Kidney (tissue), 14 donors: Measurements from ENCODE around the gene NFIA. TPM values are rescaled to one million over a fixed set of nuclear protein-coding genes. Genes with fewer than 3 reads are reported as not detected.
A peak's percentile ranks its signal among the peaks of the same experiment; 100 is the strongest.

Experiments used
- DNase-seq, 5 donors: peaks; one replicate each; pipeline ENCODE4 v3.0.0-alpha.2; 2013 to 2020
- FAIRE-seq: peaks from 2 replicates; lab custom pipeline; 2012; peaks lifted over from hg19 to GRCh38; lab: Jason Lieb, UNC
- H3K27ac ChIP-seq, 2 donors: one replicate each; pipeline ENCODE4 v1.7.0; 2013; ENCODE audit warnings: low read depth in 2 of 2, low read length in 2 of 2, inconsistent platforms in 1 of 2
- H3K27me3 ChIP-seq: one replicate; pipeline ENCODE4 v1.7.1; 2013; ENCODE audit warnings: low read length, inconsistent platforms; ENCODE audit not compliant: control insufficient read depth, insufficient read depth
- H3K36me3 ChIP-seq, 3 donors: one replicate each; pipeline versions ENCODE4 v1.7.0 to v1.7.1; 2013; ENCODE audit warnings: low read length in 3 of 3, control low read depth in 1 of 3, inconsistent platforms in 1 of 3; ENCODE audit not compliant: insufficient read depth in 3 of 3, control insufficient read depth in 2 of 3
- H3K4me1 ChIP-seq, 3 donors: one replicate each; pipeline versions ENCODE4 v1.7.0 to v1.7.1; 2013; ENCODE audit warnings: low read length in 3 of 3, inconsistent platforms in 1 of 3, low read depth in 1 of 3; ENCODE audit not compliant: control insufficient read depth in 2 of 3, insufficient read depth in 2 of 3
- H3K4me3 ChIP-seq, 3 donors: one replicate each; pipeline versions ENCODE4 v1.7.0 to v1.8.1; 2013; ENCODE audit warnings: low read length in 3 of 3, control low read depth in 1 of 3, inconsistent platforms in 1 of 3
- H3K9ac ChIP-seq, 3 donors: one replicate each; pipeline versions ENCODE4 v1.7.0 to v1.7.1; 2013; ENCODE audit warnings: low read length in 3 of 3, control low read depth in 1 of 3, inconsistent platforms in 1 of 3
- H3K9me3 ChIP-seq, 3 donors: one replicate each; pipeline versions ENCODE4 v1.7.0 to v1.7.1; 2013; ENCODE audit warnings: low read length in 3 of 3, control low read depth in 1 of 3, inconsistent platforms in 1 of 3; ENCODE audit not compliant: control insufficient read depth in 2 of 3, insufficient read depth in 1 of 3
- CTCF ChIP-seq: IDR thresholded peaks from 3 replicates; pipeline ENCODE4 v1.5.1; 2012; ENCODE audit warnings: mild to moderate bottlenecking, moderate library complexity, borderline replicate concordance; ENCODE audit not compliant: insufficient read depth; ENCODE audit errors: extremely low read depth
- intact Hi-C: fragments of 100-400 bp; cut with DNase I; formaldehyde crosslinking; loops from one replicate; pipeline ENCODE4 v1.11.1; 2022
- polyA plus RNA-seq: library from polyadenylated mRNA; stranded (reverse); fragments of 350-450 nt; fragmentation: Illumina TruSeq; extraction: RNeasy Lipid Tissue Mini Kit (QIAGEN cat#74804); gene quantifications from one replicate; pipeline ENCODE4 v1.2.3, GENCODE V29; 2014; ENCODE audit warnings: low read depth, low replicate concordance; ENCODE audit not compliant: insufficient read depth
- total RNA-seq: library from RNA; stranded (reverse); fragmentation: NEBNext Ultra II Directional; extraction: Animal tissue kit (Norgen Biotek cat#: 25700); gene quantifications from one replicate; pipeline ENCODE4 v1.2.1, GENCODE V29; 2021
- donor health status: control.
- donor health status: control.
- donor health status: control.
- donor health status: control.
- donor health status: control.
- donor health status: DM: yes; HTN: yes; CAD: no.
- donor health status: Normal renal cell carcinoma (clear cell type).

NFIA gene
- total and polyA plus RNA-seq, 2 donors from 2014 or later = 4.8 to 87.5 TPM

GRCh38 chr1:61213245-61214011 is 131.1 kb downstream of the NFIA start:
- intact Hi-C loops = no loop called here
- no peak overlapping the region for H3K27ac ChIP-seq
- no peak for FAIRE-seq
- no peak for DNase-seq
- no peaks in the 10 kb centered on the region for H3K36me3 ChIP-seq
- H3K4me1 ChIP-seq = peaks cover 0 to 21% (median 8%) of the 10 kb centered on the region in 3 donors
- H3K27me3 ChIP-seq = no peaks in the 10 kb centered on the region
- H3K4me3 ChIP-seq = no peak overlapping the region
- no peaks in the 10 kb centered on the region for H3K9me3 ChIP-seq
- no peak overlapping the region for H3K9ac ChIP-seq
- TF ChIP-seq CTCF = no peak

GRCh38 chr1:61215119-61215518 is 132.8 kb downstream of the NFIA start:
- H3K9ac ChIP-seq = no peak overlapping the region
- no peak for TF ChIP-seq CTCF
- FAIRE-seq = no peak

GRCh38 chr1:61215676-61216289 is 133.4 kb downstream of the NFIA start:
- intact Hi-C loops = no loop called here
- Histone ChIP-seq H3K36me3 (no peaks in the 10 kb centered on the region), H3K9ac (no peak overlapping the region), H3K27ac (peak overlapping the region; percentile 45 to 68), H3K9me3 (no peaks in the 10 kb centered on the region), H3K4me3 (peak overlapping the region in 1 of 3 donors; percentile 7), H3K4me1 (peaks cover 0 to 21% (median 8%) of the 10 kb centered on the region in 3 donors), H3K27me3 (no peaks in the 10 kb centered on the region)
- no peak for TF ChIP-seq CTCF
- DNase-seq (no peak), FAIRE-seq (no peak)

More at GRCh38 chr1:61215119-61215518, 132.8 kb downstream of the NFIA start:
- DNase-seq = no peak
- Histone ChIP-seq H3K36me3 (no peaks in the 10 kb centered on the region), H3K4me3 (no peak overlapping the region), H3K9me3 (no peaks in the 10 kb centered on the region), H3K4me1 (peaks cover 0 to 21% (median 8%) of the 10 kb centered on the region in 3 donors), H3K27me3 (no peaks in the 10 kb centered on the region), H3K27ac (peak overlapping the region in 1 of 2 donors; percentile 68)
- intact Hi-C loops = no loop called here
